HepG2 (cell line): ENCODE data around the gene MIA. TPM values are rescaled to one million over a fixed set of nuclear protein-coding genes. Genes with fewer than 3 reads are reported as not detected.

ENCODE experiments used
- ARID2 ChIP-seq: sonication (generic); formaldehyde crosslinking; IDR thresholded peaks from 2 replicates; pipeline ENCODE4 v1.8.1; 2022; ENCODE audit warnings: mild to moderate bottlenecking, missing genetic modification reagents, borderline replicate concordance
- CHCHD3 ChIP-seq: sonication (generic); formaldehyde crosslinking; IDR thresholded peaks from 2 replicates; pipeline ENCODE4 v1.8.0; 2022; ENCODE audit warnings: mild to moderate bottlenecking, missing genetic modification reagents, moderate library complexity
- FIP1L1 ChIP-seq: fragments of 200-400 bp; formaldehyde crosslinking; IDR thresholded peaks from 2 replicates; pipeline ENCODE4 v1.6.1; 2018; ENCODE audit warnings: low read depth, mild to moderate bottlenecking, low read length, moderate library complexity, borderline replicate concordance; ENCODE audit not compliant: insufficient read depth
- GABPA ChIP-seq, 2 experiments: IDR thresholded peaks; 2 replicates each; pipeline ENCODE4 v1.6.1; 2011 to 2016; ENCODE audit warnings: low read depth in 2 of 2, low read length in 1 of 2, missing biosample characterization in 1 of 2, missing genetic modification characterization in 1 of 2
- HMGA1 ChIP-seq: sonication (generic); formaldehyde crosslinking; conservative IDR thresholded peaks from 2 replicates; pipeline ENCODE4 v1.4.0; 2020; ENCODE audit warnings: missing genetic modification reagents
- HNRNPH1 ChIP-seq: fragments of 200-400 bp; formaldehyde crosslinking; optimal IDR thresholded peaks from 2 replicates; pipeline ENCODE3; 2017; ENCODE audit warnings: mild to moderate bottlenecking, low read depth, low read length
- NBN ChIP-seq: fragments of 450-650 bp; conservative IDR thresholded peaks from 2 replicates; pipeline ENCODE4 v1.6.1; 2017
- SCMH1 ChIP-seq: sonication (generic); formaldehyde crosslinking; IDR thresholded peaks from 2 replicates; pipeline ENCODE4 v1.9.0; 2021; ENCODE audit warnings: missing genetic modification reagents, mild to moderate bottlenecking, borderline replicate concordance
- SMARCC2 ChIP-seq: fragments of 450-650 bp; IDR thresholded peaks from 2 replicates; pipeline ENCODE4 v1.6.1; 2017; ENCODE audit warnings: antibody characterized with exemption, mild to moderate bottlenecking
- SRY ChIP-seq: sonication (generic); formaldehyde crosslinking; IDR thresholded peaks from 2 replicates; pipeline ENCODE4 v1.8.0; 2022; ENCODE audit warnings: mild to moderate bottlenecking, missing genetic modification reagents
- ZBTB38 ChIP-seq: sonication (generic); formaldehyde crosslinking; IDR thresholded peaks from 2 replicates; pipeline ENCODE4 v1.5.1; 2020; ENCODE audit warnings: mild to moderate bottlenecking, missing genetic modification reagents
- ZC3H4 ChIP-seq: sonication (generic); formaldehyde crosslinking; IDR thresholded peaks from 2 replicates; pipeline ENCODE4 v1.4.0; 2020; ENCODE audit warnings: missing genetic modification reagents, borderline replicate concordance
- ZNF207 ChIP-seq: fragments of 450-650 bp; IDR thresholded peaks from 2 replicates; pipeline ENCODE4 v1.6.1; 2016; ENCODE audit warnings: antibody characterized with exemption, borderline replicate concordance
- ZNF232 ChIP-seq: sonication (generic); formaldehyde crosslinking; IDR thresholded peaks from 2 replicates; pipeline ENCODE4 v1.4.0; 2020; ENCODE audit warnings: missing genetic modification reagents, borderline replicate concordance
- ZNF563 ChIP-seq: sonication (generic); formaldehyde crosslinking; IDR thresholded peaks from 2 replicates; pipeline ENCODE4 v1.8.0; 2022; ENCODE audit warnings: mild to moderate bottlenecking, moderate library complexity, missing genetic modification reagents
- ZNF589 ChIP-seq: sonication (generic); formaldehyde crosslinking; conservative IDR thresholded peaks from 2 replicates; pipeline ENCODE4 v1.8.0; 2022; ENCODE audit warnings: mild to moderate bottlenecking, moderate library complexity, missing genetic modification reagents
- ZNF772 ChIP-seq: sonication (generic); formaldehyde crosslinking; IDR thresholded peaks from 2 replicates; pipeline ENCODE4 v1.5.0; 2020; ENCODE audit warnings: mild to moderate bottlenecking, missing genetic modification reagents
- ZNF781 ChIP-seq: sonication (generic); formaldehyde crosslinking; IDR thresholded peaks from 2 replicates; pipeline ENCODE4 v1.5.1; 2020; ENCODE audit warnings: borderline replicate concordance, mild to moderate bottlenecking, missing genetic modification reagents; ENCODE audit errors: not compliant biosample characterization
- ZZZ3 ChIP-seq: sonication (generic); formaldehyde crosslinking; IDR thresholded peaks from 2 replicates; pipeline ENCODE4 v1.4.0; 2020; ENCODE audit warnings: missing genetic modification reagents, mild to moderate bottlenecking, borderline replicate concordance
- polyA plus RNA-seq, 8 experiments: library from polyadenylated mRNA; depleted of rRNA in 3 of 8; stranded (reverse) in 7 of 8; unstranded in 1 of 8; fragments of >200 nt; fragmentation: Illumina TruSeq in 4 of 8; extraction: Trizol in 4 of 8; gene quantifications; 2 replicates each; pipeline versions ENCODE4 v1.2.1 to v1.2.3, GENCODE V29; 2011 to 2016; ENCODE audit warnings: low read depth in 4 of 8, missing spikeins in 1 of 8, mixed read lengths in 1 of 8; ENCODE audit not compliant: insufficient read depth in 1 of 8
- total RNA-seq, 5 experiments: library from RNA; depleted of rRNA; stranded (reverse); fragments of >200 nt; fragmentation: Illumina TruSeq; extraction: Trizol; gene quantifications; 2 replicates each; pipeline ENCODE4 v1.2.3, GENCODE V29; 2016; ENCODE audit warnings: low read depth in 1 of 5
- TF ChIP-seq, protein P1 (sequence below): sonication (generic); formaldehyde crosslinking; IDR thresholded peaks from 2 replicates; pipeline ENCODE4 v1.9.0; 2022; ENCODE audit warnings: low read depth, missing genetic modification reagents
- TF ChIP-seq, protein P2 (sequence below): IDR thresholded peaks from 2 replicates; pipeline ENCODE4 v1.6.1; 2016; ENCODE audit warnings: missing compliant biosample characterization, missing genetic modification reagents, borderline replicate concordance
- TF ChIP-seq, protein P3 (sequence below): sonication (generic); formaldehyde crosslinking; IDR thresholded peaks from 2 replicates; pipeline ENCODE4 v1.5.1; 2020; ENCODE audit warnings: mild to moderate bottlenecking, missing genetic modification reagents, moderate library complexity

MIA gene
- total and polyA plus RNA-seq, 2 of the 13 experiments (the other 11 are each of a cell fraction or from before 2014, with no cell fraction given), result 0.61 TPM; not detected in 1

DNA sequence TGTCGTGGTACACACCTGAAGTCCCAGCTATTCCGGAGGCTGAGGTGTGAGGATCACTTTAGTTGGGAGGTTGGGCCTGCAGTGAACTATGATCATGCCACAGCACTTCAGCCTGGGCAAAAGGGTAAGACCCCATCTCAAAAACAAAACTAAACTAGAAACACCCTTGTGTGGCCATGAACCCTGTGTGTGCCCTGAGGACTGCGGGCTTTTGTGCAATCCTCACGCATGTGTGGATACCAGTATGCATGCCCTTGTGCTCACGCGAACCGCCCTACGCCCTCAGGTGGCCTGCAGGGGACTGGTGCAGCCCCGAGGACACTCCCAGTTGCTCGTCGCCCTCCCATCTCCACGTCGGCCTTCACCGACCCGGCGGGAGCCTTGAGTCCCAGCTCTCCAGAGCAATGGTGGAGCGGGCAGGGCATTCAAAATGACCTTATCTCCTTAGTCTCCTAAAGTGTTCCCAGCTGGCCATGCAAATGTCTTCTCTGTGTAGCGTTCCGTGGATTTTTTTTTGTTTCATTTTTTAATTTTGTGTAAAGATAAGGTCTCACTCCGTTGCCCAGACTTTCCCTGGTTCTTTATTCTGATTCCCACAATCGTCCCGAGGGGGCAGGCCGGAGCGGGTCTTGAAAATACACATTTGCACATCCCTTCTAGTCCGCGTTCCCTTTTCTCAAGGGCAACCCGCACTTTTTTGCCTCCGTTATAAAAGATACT lies 22.8 kb downstream of the MIA start (continued):
- TF ChIP-seq, protein P1, sequence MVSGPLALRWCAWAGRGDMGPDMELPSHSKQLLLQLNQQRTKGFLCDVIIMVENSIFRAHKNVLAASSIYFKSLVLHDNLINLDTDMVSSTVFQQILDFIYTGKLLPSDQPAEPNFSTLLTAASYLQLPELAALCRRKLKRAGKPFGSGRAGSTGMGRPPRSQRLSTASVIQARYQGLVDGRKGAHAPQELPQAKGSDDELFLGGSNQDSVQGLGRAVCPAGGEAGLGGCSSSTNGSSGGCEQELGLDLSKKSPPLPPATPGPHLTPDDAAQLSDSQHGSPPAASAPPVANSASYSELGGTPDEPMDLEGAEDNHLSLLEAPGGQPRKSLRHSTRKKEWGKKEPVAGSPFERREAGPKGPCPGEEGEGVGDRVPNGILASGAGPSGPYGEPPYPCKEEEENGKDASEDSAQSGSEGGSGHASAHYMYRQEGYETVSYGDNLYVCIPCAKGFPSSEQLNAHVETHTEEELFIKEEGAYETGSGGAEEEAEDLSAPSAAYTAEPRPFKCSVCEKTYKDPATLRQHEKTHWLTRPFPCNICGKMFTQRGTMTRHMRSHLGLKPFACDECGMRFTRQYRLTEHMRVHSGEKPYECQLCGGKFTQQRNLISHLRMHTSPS (CRISPR knock-in tag), result peak; percentile 77
- TF ChIP-seq GABPA (IDR thresholded peaks at IDR 0.05; ENCODE audit: low read depth, low read length) (no peak), GABPA (CRISPR knock-in tag; IDR thresholded peaks at IDR 0.05; ENCODE audit: low read depth) (no peak), FIP1L1 (no peak), ZBTB38 (CRISPR knock-in tag) (no peak; the same call in 1 of the 2 replicates), CHCHD3 (CRISPR knock-in tag) (no peak), NBN (no peak), SMARCC2 (no peak), SCMH1 (CRISPR knock-in tag) (no peak), ZZZ3 (CRISPR knock-in tag) (peak; percentile 72; the same call in 1 of the 2 replicates), ZNF207 (no peak), ZNF772 (CRISPR knock-in tag) (no peak), ZC3H4 (no peak), HNRNPH1 (no peak), ZNF563 (CRISPR knock-in tag) (0 out of 2 replicates have a peak, but pooled peaks have one; percentile 49), ARID2 (no peak), HMGA1 (CRISPR knock-in tag) (no peak), ZNF589 (no peak), ZNF781 (no peak), SRY (CRISPR knock-in tag) (0 out of 2 replicates have a peak, but pooled peaks have one; percentile 42), ZNF232 (CRISPR knock-in tag) (peak; percentile 67)
- TF ChIP-seq, protein P2, sequence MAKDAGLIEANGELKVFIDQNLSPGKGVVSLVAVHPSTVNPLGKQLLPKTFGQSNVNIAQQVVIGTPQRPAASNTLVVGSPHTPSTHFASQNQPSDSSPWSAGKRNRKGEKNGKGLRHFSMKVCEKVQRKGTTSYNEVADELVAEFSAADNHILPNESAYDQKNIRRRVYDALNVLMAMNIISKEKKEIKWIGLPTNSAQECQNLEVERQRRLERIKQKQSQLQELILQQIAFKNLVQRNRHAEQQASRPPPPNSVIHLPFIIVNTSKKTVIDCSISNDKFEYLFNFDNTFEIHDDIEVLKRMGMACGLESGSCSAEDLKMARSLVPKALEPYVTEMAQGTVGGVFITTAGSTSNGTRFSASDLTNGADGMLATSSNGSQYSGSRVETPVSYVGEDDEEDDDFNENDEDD (CRISPR knock-in tag), result peak; percentile 87
- TF ChIP-seq, protein P3, sequence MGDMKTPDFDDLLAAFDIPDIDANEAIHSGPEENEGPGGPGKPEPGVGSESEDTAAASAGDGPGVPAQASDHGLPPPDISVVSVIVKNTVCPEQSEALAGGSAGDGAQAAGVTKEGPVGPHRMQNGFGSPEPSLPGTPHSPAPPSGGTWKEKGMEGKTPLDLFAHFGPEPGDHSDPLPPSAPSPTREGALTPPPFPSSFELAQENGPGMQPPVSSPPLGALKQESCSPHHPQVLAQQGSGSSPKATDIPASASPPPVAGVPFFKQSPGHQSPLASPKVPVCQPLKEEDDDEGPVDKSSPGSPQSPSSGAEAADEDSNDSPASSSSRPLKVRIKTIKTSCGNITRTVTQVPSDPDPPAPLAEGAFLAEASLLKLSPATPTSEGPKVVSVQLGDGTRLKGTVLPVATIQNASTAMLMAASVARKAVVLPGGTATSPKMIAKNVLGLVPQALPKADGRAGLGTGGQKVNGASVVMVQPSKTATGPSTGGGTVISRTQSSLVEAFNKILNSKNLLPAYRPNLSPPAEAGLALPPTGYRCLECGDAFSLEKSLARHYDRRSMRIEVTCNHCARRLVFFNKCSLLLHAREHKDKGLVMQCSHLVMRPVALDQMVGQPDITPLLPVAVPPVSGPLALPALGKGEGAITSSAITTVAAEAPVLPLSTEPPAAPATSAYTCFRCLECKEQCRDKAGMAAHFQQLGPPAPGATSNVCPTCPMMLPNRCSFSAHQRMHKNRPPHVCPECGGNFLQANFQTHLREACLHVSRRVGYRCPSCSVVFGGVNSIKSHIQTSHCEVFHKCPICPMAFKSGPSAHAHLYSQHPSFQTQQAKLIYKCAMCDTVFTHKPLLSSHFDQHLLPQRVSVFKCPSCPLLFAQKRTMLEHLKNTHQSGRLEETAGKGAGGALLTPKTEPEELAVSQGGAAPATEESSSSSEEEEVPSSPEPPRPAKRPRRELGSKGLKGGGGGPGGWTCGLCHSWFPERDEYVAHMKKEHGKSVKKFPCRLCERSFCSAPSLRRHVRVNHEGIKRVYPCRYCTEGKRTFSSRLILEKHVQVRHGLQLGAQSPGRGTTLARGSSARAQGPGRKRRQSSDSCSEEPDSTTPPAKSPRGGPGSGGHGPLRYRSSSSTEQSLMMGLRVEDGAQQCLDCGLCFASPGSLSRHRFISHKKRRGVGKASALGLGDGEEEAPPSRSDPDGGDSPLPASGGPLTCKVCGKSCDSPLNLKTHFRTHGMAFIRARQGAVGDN, result peak; percentile 98
- TF ChIP-seq, all 625 proteins: peak for 255
